ENCODE data around the gene DSN1. TPM values are rescaled to one million over a fixed set of nuclear protein-coding genes. Genes with fewer than 3 reads are reported as not detected.

Gene DSN1
- total and polyA plus RNA-seq, 2 experiments from 2014 or later: 19.4 to 26.4 TPM

- H3K36me3 ChIP-seq (ENCODE audit: insufficient read depth): no peaks in the 10 kb centered on the region
- Mint-ChIP-seq H3K27me3 (ENCODE audit: insufficient read depth, low read depth, poor library complexity) (peaks cover 26% of the 10 kb centered on the region), H3K4me1 (peaks cover 35% of the 10 kb centered on the region), H3K9me3 (peaks cover 2% of the 10 kb centered on the region; the same call in 1 of the 3 replicates), H3K4me3 (no peak overlapping the region), H3K36me3 (ENCODE audit: low read depth) (peaks cover 1% of the 10 kb centered on the region; the same call in 2 of the 3 replicates), H3K27ac (no peak overlapping the region; the same call in 1 of the 2 replicates)
- ATAC-seq (no peak), DNase-seq (ENCODE audit: low spot score) (no peak)
- no peak overlapping the region for H3K27ac ChIP-seq (ENCODE audit: low read depth)
- peaks cover 13% of the 10 kb centered on the region; the same call in 1 of the 2 replicates for H3F3A ChIP-seq (replicated peaks; ENCODE audit: low read depth)
- no peaks in the 10 kb centered on the region; the same call in 1 of the 2 replicates for H4K20me1 ChIP-seq (replicated peaks; ENCODE audit: insufficient read depth)
- H2AFZ ChIP-seq: no peak overlapping the region
- peaks cover 7% of the 10 kb centered on the region; the same call in 1 of the 2 replicates for H3K79me2 ChIP-seq (replicated peaks; ENCODE audit: insufficient read depth)
- TF ChIP-seq REST (IDR thresholded peaks at IDR 0.05; ENCODE audit: unreplicated experiment): no peak
- TF ChIP-seq ZNF462 (CRISPR knock-in tag; IDR thresholded peaks at IDR 0.05): no peak
- TF ChIP-seq JUNB (IDR thresholded peaks at IDR 0.05; ENCODE audit: unreplicated experiment): no peak
- TF ChIP-seq EZH2 (IDR thresholded peaks at IDR 0.05; ENCODE audit: low read depth, unreplicated experiment): no peak
- TF ChIP-seq STAT1 (IDR thresholded peaks at IDR 0.05; ENCODE audit: unreplicated experiment): no peak
- no peaks in the 10 kb centered on the region for H3K9me2 ChIP-seq (ENCODE audit: insufficient read depth)
- H3K4me2 ChIP-seq: no peak overlapping the region
- H3K27me3 ChIP-seq (ENCODE audit: insufficient read depth): no peaks in the 10 kb centered on the region
- no peak overlapping the region for H3K4me3 ChIP-seq
- H3K4me1 ChIP-seq (ENCODE audit: insufficient read depth): no peaks in the 10 kb centered on the region; the same call in 1 of the 2 replicates
These were observed 2.3 kb upstream of the DSN1 start for GRCh38 chr20:36775826-36776225.
